Measurements from ENCODE around the gene ZDHHC6.
"Not testable (repeated sequence)": the region's sequence is repeated elsewhere in the genome, so short reads cannot be mapped to it uniquely, and the experiment has no call there.

The ZDHHC6 gene

GRCh38 chr10:112388548-112388947, 58.2 kb downstream of the ZDHHC6 start:
- no peak for DNase-seq

GRCh38 chr10:112388056-112388455, 58.7 kb downstream of the ZDHHC6 start:
- not testable (repeated sequence) for DNase-seq

- no peak for DNase-seq
Measured at GRCh38 chr10:112385201-112385600, 61.5 kb downstream of the ZDHHC6 start.

- DNase-seq = no peak
Measured at GRCh38 chr10:112384141-112384540, 62.6 kb downstream of the ZDHHC6 start.

GRCh38 chr10:112383325-112383724, 63.4 kb downstream of the ZDHHC6 start:
- DNase-seq = no peak

- DNase-seq = no peak
Measured at GRCh38 chr10:112382515-112383235, 64.0 kb downstream of the ZDHHC6 start.

Data from NCI-H1436 (cell line).